Stimulated activated CD8-positive, alpha-beta memory T cell treated with anti-CD3 and anti-CD28 coated beads, Interleukin-12 subunit alpha, Interleukin-12 subunit beta, amount 100 ng/mL, for 1 hour (primary cell): ENCODE measurements around the gene RYK.
"Not testable (repeated sequence)": the region's sequence is repeated elsewhere in the genome, so short reads cannot be mapped to it uniquely, and the experiment has no call there.

Source experiments
- DNase-seq: peaks from one replicate; pipeline ENCODE4 v3.0.0-alpha.2; 2020; ENCODE audit warnings: low read depth

The RYK gene

GRCh38 chr3:134250717-134251220 is at the start of gene RYK:
Gene RYK, minus strand, starts transcription at chr3:134250859. Its CDS starts 205 bp downstream, at chr3:134250654.
- DNase-seq, result peak; percentile 50

GRCh38 chr3:134299888-134300206 is 49.2 kb upstream of the RYK start:
- DNase-seq, result no peak

- DNase-seq, result no peak
Observed at GRCh38 chr3:134299185-134299887, 48.7 kb upstream of the RYK start.

GRCh38 chr3:134298249-134298648 is 47.6 kb upstream of the RYK start:
- no peak for DNase-seq

- no peak for DNase-seq
Observed at GRCh38 chr3:134296616-134297015, 46.0 kb upstream of the RYK start.

- no peak for DNase-seq
Observed at GRCh38 chr3:134295930-134296329, 45.3 kb upstream of the RYK start.

GRCh38 chr3:134294302-134295280 is 43.9 kb upstream of the RYK start:
- DNase-seq, result peak; percentile 18

GRCh38 chr3:134291319-134292254 is 40.9 kb upstream of the RYK start:
- DNase-seq, result no peak

GRCh38 chr3:134287512-134287911 is 36.9 kb upstream of the RYK start:
- no peak for DNase-seq

- DNase-seq, result no peak
Observed at GRCh38 chr3:134284438-134284837, 33.8 kb upstream of the RYK start.

- DNase-seq, result no peak
Observed at GRCh38 chr3:134282659-134283047, 32.0 kb upstream of the RYK start.

- no peak for DNase-seq
Observed at GRCh38 chr3:134281912-134282658, 31.4 kb upstream of the RYK start.

GRCh38 chr3:134279466-134279865 is 28.8 kb upstream of the RYK start:
- DNase-seq, result no peak

- DNase-seq, result no peak
Observed at GRCh38 chr3:134277066-134277660, 26.5 kb upstream of the RYK start.

- DNase-seq, result no peak
Observed at GRCh38 chr3:134276086-134276485, 25.4 kb upstream of the RYK start.

GRCh38 chr3:134275110-134275509 is 24.5 kb upstream of the RYK start:
- not testable (repeated sequence) for DNase-seq

- no peak for DNase-seq
Observed at GRCh38 chr3:134274571-134274970, 23.9 kb upstream of the RYK start.

- no peak for DNase-seq
Observed at GRCh38 chr3:134267996-134268395, 17.3 kb upstream of the RYK start.

GRCh38 chr3:134260987-134261386 is 10.3 kb upstream of the RYK start:
- DNase-seq, result no peak

GRCh38 chr3:134258761-134259347 is 8.2 kb upstream of the RYK start:
- DNase-seq, result no peak
